ENCODE data around the gene SLC8A1. TPM values are rescaled to one million over a fixed set of nuclear protein-coding genes. Genes with fewer than 3 reads are reported as not detected.

Gene SLC8A1
- total RNA-seq, 1 donor from 2014 or later: 5.7 TPM

DNA sequence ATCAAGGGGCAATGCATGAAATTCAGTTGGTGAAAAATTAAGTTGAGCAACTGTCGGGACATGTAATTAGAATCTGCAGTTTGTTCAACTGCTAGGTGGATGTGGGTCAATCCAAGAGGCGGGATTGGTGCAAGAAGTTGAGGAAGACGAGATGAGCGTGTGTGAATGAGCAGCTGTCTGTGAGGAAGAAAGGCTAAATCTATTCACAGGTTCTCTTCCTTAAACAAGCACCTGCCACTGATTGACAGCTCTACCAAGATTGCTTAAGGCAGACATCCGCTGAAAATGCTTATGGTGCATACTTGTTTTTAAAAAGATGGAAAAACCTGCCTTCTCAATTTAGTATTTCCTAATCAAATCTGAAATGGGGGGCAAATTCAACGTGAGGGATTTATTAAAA lies 349.4 kb downstream of the SLC8A1 start:
- peaks cover 21% of the 10 kb centered on the region for H3K4me1 Mint-ChIP-seq (ENCODE audit: low read depth)
- H3K36me3 Mint-ChIP-seq (ENCODE audit: insufficient read depth): no peaks in the 10 kb centered on the region
- DNase-seq (ENCODE audit: low spot score, unreplicated experiment): no peak
- TF ChIP-seq, protein P1, sequence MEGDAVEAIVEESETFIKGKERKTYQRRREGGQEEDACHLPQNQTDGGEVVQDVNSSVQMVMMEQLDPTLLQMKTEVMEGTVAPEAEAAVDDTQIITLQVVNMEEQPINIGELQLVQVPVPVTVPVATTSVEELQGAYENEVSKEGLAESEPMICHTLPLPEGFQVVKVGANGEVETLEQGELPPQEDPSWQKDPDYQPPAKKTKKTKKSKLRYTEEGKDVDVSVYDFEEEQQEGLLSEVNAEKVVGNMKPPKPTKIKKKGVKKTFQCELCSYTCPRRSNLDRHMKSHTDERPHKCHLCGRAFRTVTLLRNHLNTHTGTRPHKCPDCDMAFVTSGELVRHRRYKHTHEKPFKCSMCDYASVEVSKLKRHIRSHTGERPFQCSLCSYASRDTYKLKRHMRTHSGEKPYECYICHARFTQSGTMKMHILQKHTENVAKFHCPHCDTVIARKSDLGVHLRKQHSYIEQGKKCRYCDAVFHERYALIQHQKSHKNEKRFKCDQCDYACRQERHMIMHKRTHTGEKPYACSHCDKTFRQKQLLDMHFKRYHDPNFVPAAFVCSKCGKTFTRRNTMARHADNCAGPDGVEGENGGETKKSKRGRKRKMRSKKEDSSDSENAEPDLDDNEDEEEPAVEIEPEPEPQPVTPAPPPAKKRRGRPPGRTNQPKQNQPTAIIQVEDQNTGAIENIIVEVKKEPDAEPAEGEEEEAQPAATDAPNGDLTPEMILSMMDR (IDR thresholded peaks at IDR 0.05; ENCODE audit: unreplicated experiment): no peak
- no peak overlapping the region for H3K4me3 Mint-ChIP-seq (ENCODE audit: low read depth)
- H3K9me3 Mint-ChIP-seq (ENCODE audit: low read depth): no peaks in the 10 kb centered on the region
- H3K27me3 Mint-ChIP-seq: no peaks in the 10 kb centered on the region
- no peak overlapping the region for H3K27ac Mint-ChIP-seq

DNA sequence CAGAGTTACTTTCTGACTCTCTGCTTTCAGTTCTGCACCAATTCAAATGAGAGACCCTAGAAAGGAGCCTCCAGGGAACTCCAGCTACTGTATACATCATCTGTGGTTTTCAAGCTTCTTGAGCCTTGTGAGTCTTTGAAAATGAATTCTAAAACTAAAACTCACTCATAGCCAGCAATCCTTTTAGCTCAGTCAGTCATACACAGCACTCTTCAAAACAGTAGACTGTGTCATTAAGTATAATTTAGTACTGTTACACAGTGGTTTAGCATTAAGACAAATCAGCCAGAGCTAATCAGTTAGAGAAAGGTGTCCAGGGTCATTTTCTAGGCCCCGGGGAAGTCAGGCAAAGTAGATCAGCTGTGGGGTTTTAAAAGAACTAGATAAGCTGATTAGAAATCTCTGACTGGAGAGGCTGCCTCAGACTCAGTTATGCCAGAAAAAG lies 350.7 kb downstream of the SLC8A1 start:
- DNase-seq (ENCODE audit: low spot score, unreplicated experiment): no peak
- Mint-ChIP-seq H3K4me3 (ENCODE audit: low read depth) (no peak overlapping the region), H3K9me3 (ENCODE audit: low read depth) (no peaks in the 10 kb centered on the region), H3K36me3 (ENCODE audit: insufficient read depth) (no peaks in the 10 kb centered on the region), H3K4me1 (ENCODE audit: low read depth) (peaks cover 19% of the 10 kb centered on the region), H3K27ac (peak overlapping the region; percentile 4), H3K27me3 (no peaks in the 10 kb centered on the region)
- TF ChIP-seq, protein P1 (IDR thresholded peaks at IDR 0.05; ENCODE audit: unreplicated experiment): no peak

DNA sequence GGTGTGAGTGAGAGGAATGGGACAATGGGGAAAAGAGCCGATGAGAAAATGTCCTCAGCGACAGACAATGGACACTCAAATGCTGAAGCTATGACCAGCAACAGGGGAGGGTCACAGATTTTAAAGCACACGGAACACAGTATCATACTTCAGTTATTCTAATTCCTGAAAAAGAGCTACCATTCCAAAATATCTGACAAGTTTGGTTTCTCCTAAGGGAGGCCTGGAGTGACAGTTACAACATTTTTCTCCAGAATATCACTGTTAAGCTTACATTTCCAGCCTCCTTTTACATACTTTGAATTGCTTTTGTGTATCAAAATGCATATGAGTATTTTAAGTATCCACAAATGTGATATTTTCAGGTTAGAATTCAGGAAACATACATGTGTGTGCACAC lies 351.2 kb downstream of the SLC8A1 start:
- H3K27me3 Mint-ChIP-seq: no peaks in the 10 kb centered on the region
- no peaks in the 10 kb centered on the region for H3K9me3 Mint-ChIP-seq (ENCODE audit: low read depth)
- H3K27ac Mint-ChIP-seq: no peak overlapping the region
- H3K36me3 Mint-ChIP-seq (ENCODE audit: insufficient read depth): no peaks in the 10 kb centered on the region
- DNase-seq (ENCODE audit: low spot score, unreplicated experiment): no peak
- peaks cover 19% of the 10 kb centered on the region for H3K4me1 Mint-ChIP-seq (ENCODE audit: low read depth)
- no peak overlapping the region for H3K4me3 Mint-ChIP-seq (ENCODE audit: low read depth)
- TF ChIP-seq, protein P1 (IDR thresholded peaks at IDR 0.05; ENCODE audit: unreplicated experiment): no peak

DNA sequence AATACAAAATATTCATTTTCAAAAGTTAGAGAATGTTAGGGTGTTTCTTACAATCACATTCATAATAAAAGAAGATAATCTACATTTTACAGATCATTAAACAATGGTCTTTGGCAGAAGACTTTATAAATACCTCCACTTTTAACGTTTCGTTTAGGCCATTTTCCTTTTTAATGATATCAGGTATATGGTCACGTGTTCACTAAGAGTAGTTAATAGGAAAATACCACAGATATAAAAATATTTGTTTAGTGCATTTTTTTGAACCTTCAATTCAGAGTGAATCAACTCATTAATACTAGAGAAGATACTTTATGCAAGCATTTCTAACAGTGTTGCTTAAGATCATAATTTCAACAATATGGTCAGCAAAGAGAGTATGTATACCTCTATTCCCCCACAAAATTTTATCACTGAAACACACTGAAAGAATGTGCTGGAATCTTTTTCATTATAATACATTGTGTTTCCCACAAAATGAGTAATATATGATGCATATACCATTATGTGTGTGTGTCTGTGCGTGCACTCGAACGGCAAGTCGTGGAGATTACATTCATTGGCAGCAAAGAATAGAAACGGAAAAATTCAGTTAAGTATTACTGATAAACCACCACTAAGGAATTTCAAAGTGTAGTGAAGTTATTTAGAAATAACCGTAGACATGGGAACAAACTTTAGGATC lies 353.0 kb downstream of the SLC8A1 start:
- no peaks in the 10 kb centered on the region for H3K9me3 Mint-ChIP-seq (ENCODE audit: low read depth)
- TF ChIP-seq, protein P1 (IDR thresholded peaks at IDR 0.05; ENCODE audit: unreplicated experiment): no peak
- H3K36me3 Mint-ChIP-seq (ENCODE audit: insufficient read depth): no peaks in the 10 kb centered on the region
- H3K4me3 Mint-ChIP-seq (ENCODE audit: low read depth): no peak overlapping the region
- no peak for DNase-seq (ENCODE audit: low spot score, unreplicated experiment)
- no peak overlapping the region for H3K27ac Mint-ChIP-seq
- H3K27me3 Mint-ChIP-seq: no peaks in the 10 kb centered on the region
- peaks cover 21% of the 10 kb centered on the region for H3K4me1 Mint-ChIP-seq (ENCODE audit: low read depth)

DNA sequence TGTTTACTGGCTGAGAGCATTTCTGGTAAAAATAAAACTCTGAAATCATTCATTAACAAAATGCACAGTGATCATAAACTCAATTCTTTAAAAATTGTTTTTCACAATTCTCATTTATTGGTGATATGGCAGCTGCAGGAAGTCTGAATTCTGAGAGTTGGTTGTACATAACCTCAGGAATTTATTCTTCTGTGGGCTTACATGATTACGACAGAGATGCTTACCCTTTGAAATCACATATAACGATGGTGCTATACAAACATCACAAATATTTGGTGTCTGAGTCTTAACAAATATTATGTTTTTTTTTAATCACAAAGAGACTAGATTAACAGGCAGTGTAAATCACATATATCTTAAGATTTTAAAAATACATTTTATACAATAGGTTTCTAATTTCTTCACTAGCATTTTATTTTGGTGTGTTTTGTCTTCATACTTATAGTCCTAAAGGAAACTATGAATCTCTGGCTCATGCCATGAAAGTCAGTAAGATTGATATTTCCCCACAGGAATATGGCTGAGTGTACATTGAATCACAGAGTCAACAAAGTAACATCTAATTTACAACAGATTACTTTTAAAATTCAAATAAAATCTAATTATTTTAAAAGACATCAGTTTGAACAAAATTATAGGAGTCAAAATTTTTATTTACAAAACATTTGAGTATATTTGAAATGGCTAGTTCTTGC lies 354.1 kb downstream of the SLC8A1 start:
- Mint-ChIP-seq H3K9me3 (ENCODE audit: low read depth) (no peaks in the 10 kb centered on the region), H3K27ac (no peak overlapping the region), H3K27me3 (no peaks in the 10 kb centered on the region), H3K4me3 (ENCODE audit: low read depth) (no peak overlapping the region), H3K36me3 (ENCODE audit: insufficient read depth) (no peaks in the 10 kb centered on the region), H3K4me1 (ENCODE audit: low read depth) (peaks cover 29% of the 10 kb centered on the region)
- DNase-seq (ENCODE audit: low spot score, unreplicated experiment): no peak
- TF ChIP-seq, protein P1 (IDR thresholded peaks at IDR 0.05; ENCODE audit: unreplicated experiment): no peak

Measured in progenitor cell of endocrine pancreas (in vitro differentiated cells).